Liver (tissue), 9 donors: Measurements from ENCODE around the gene LUZP4. TPM values are rescaled to one million over a fixed set of nuclear protein-coding genes. Genes with fewer than 3 reads are reported as not detected.

ENCODE experiments used
- DNase-seq: peaks from one replicate; pipeline ENCODE4 v3.0.0-alpha.2; 2017; ENCODE audit warnings: low spot score
- H3K27ac ChIP-seq, 2 donors: one replicate each; pipeline ENCODE4 v1.7.0; 2013; ENCODE audit warnings: inconsistent platforms in 2 of 2, low read length in 2 of 2, control low read depth in 1 of 2, low read depth in 1 of 2, mild to moderate bottlenecking in 1 of 2
- H3K27me3 ChIP-seq, 4 donors: one replicate each; pipeline versions ENCODE4 v1.6.1 to v1.7.0; 2013; ENCODE audit warnings: low read length in 3 of 4, inconsistent platforms in 1 of 4, mild to moderate bottlenecking in 1 of 4, moderate library complexity in 1 of 4; ENCODE audit not compliant: control insufficient read depth in 4 of 4, insufficient read depth in 4 of 4
- H3K36me3 ChIP-seq, 4 donors: one replicate each; pipeline versions ENCODE4 v1.6.1 to v1.7.0; 2013; ENCODE audit warnings: low read length in 3 of 4, mild to moderate bottlenecking in 3 of 4, low read depth in 1 of 4, moderate library complexity in 1 of 4; ENCODE audit not compliant: control insufficient read depth in 4 of 4, insufficient read depth in 3 of 4
- H3K4me1 ChIP-seq, 4 donors: one replicate each; pipeline versions ENCODE4 v1.6.1 to v1.7.0; 2013; ENCODE audit warnings: low read length in 3 of 4, mild to moderate bottlenecking in 3 of 4, moderate library complexity in 1 of 4; ENCODE audit not compliant: control insufficient read depth in 4 of 4, insufficient read depth in 4 of 4
- H3K4me3 ChIP-seq, 3 donors: one replicate each; pipeline versions ENCODE4 v1.6.1 to v1.7.0; 2013; ENCODE audit warnings: low read length in 3 of 3, control low read depth in 1 of 3, low read depth in 1 of 3, mild to moderate bottlenecking in 1 of 3
- H3K9ac ChIP-seq, 2 donors: one replicate each; pipeline ENCODE4 v1.7.0; 2013; ENCODE audit warnings: low read length in 2 of 2, mild to moderate bottlenecking in 2 of 2, moderate library complexity in 2 of 2, control low read depth in 1 of 2, low read depth in 1 of 2
- H3K9me3 ChIP-seq, 4 donors: one replicate each; pipeline versions ENCODE4 v1.6.1 to v1.7.0; 2013; ENCODE audit warnings: low read length in 3 of 4; ENCODE audit not compliant: control insufficient read depth in 4 of 4
- EGR1 ChIP-seq, 2 donors: IDR thresholded peaks; 2 replicates each; pipeline ENCODE4 v1.6.1; 2016 to 2018; ENCODE audit warnings: antibody characterized with exemption in 2 of 2, low read depth in 2 of 2
- FOXA1 ChIP-seq: IDR thresholded peaks from 2 replicates; pipeline ENCODE4 v1.6.1; 2016; ENCODE audit warnings: antibody characterized with exemption
- FOXA2 ChIP-seq: IDR thresholded peaks from 2 replicates; pipeline ENCODE4 v1.6.1; 2016; ENCODE audit warnings: antibody characterized with exemption
- GABPA ChIP-seq, 2 donors: IDR thresholded peaks in 1 of 2; conservative IDR thresholded peaks in 1 of 2; 2 replicates each; pipeline ENCODE4 v1.6.1; 2016; ENCODE audit warnings: antibody characterized with exemption in 2 of 2, mild to moderate bottlenecking in 1 of 2, moderate library complexity in 1 of 2
- HNF4A ChIP-seq, 2 donors: conservative IDR thresholded peaks; 2 replicates each; pipeline ENCODE4 v1.6.1; 2016; ENCODE audit warnings: antibody characterized with exemption in 2 of 2, mild to moderate bottlenecking in 2 of 2
- HNF4G ChIP-seq: IDR thresholded peaks from 2 replicates; pipeline ENCODE4 v1.6.1; 2016; ENCODE audit warnings: antibody characterized with exemption
- JUND ChIP-seq, 2 donors: IDR thresholded peaks; 2 replicates each; pipeline ENCODE4 v1.6.1; 2016; ENCODE audit warnings: antibody characterized with exemption in 2 of 2
- NR2F2 ChIP-seq: IDR thresholded peaks from 2 replicates; pipeline ENCODE4 v1.6.1; 2016; ENCODE audit warnings: antibody characterized with exemption
- RAD21 ChIP-seq, 2 donors: IDR thresholded peaks; 2 replicates each; pipeline ENCODE4 v1.6.1; 2016; ENCODE audit warnings: antibody characterized with exemption in 2 of 2, mild to moderate bottlenecking in 2 of 2
- RXRA ChIP-seq, 2 donors: IDR thresholded peaks; 2 replicates each; pipeline ENCODE4 v1.6.1; 2017 to 2018; ENCODE audit warnings: antibody characterized with exemption in 2 of 2, mild to moderate bottlenecking in 1 of 2
- SP1 ChIP-seq: IDR thresholded peaks from 2 replicates; pipeline ENCODE4 v1.6.1; 2018; ENCODE audit warnings: antibody characterized with exemption, mild to moderate bottlenecking
- TAF1 ChIP-seq: conservative IDR thresholded peaks from 2 replicates; pipeline ENCODE4 v1.6.1; 2016; ENCODE audit warnings: antibody characterized with exemption, mild to moderate bottlenecking
- YY1 ChIP-seq: IDR thresholded peaks from 2 replicates; pipeline ENCODE4 v1.6.1; 2016; ENCODE audit warnings: antibody characterized with exemption, mild to moderate bottlenecking
- WGBS: extraction: QIAGEN DNeasy Blood & Tissue Kit; methylation state at CpG from one replicate; pipeline ENCODE4 v1.1.7; 2013; 5-methylcytosine and 5-hydroxymethylcytosine counted together
- polyA plus RNA-seq, 2 donors: library from polyadenylated mRNA; stranded (reverse) in 1 of 2; unstranded in 1 of 2; fragments of 200-250 nt in 1 of 2; fragments of >200 nt in 1 of 2; fragmentation: Nextera tagmentation in 1 of 2; extraction: Ambion mirVana in 1 of 2; gene quantifications; one replicate each; pipeline versions ENCODE4 v1.2.1 to v1.2.3, GENCODE V29; 2013 to 2015
- total RNA-seq, 2 donors: library from RNA; depleted of rRNA; stranded (reverse); fragments of >200 nt; gene quantifications; one replicate each; pipeline ENCODE4 v1.2.3, GENCODE V29; 2014
- TF ChIP-seq, protein P1 (sequence below): fragments of 150-350 bp; IDR thresholded peaks from 2 replicates; pipeline ENCODE4 v1.5.1; 2017; ENCODE audit warnings: improper control_type of control experiment, low read depth, low read length; ENCODE audit not compliant: missing input control
- TF ChIP-seq, protein P2 (sequence below): IDR thresholded peaks from 2 replicates; pipeline ENCODE4 v1.6.1; 2016; ENCODE audit warnings: antibody characterized with exemption
- TF ChIP-seq, protein P3 (sequence below): IDR thresholded peaks from 2 replicates; pipeline ENCODE4 v1.6.1; 2016; ENCODE audit warnings: antibody characterized with exemption
- TF ChIP-seq, protein P4 (sequence below): IDR thresholded peaks from 2 replicates; pipeline ENCODE4 v1.6.1; 2016; ENCODE audit warnings: antibody characterized with exemption, mild to moderate bottlenecking
- TF ChIP-seq, protein P5 (sequence below): IDR thresholded peaks from 2 replicates; pipeline ENCODE4 v1.6.1; 2016; ENCODE audit warnings: antibody characterized with exemption
- donor health status: healthy.
- donor health status: healthy.
- donor health status: healthy.
- donor health status: healthy.
- donor health status: healthy.

The LUZP4 gene
- total and polyA plus RNA-seq, 4 donors = not detected

DNA sequence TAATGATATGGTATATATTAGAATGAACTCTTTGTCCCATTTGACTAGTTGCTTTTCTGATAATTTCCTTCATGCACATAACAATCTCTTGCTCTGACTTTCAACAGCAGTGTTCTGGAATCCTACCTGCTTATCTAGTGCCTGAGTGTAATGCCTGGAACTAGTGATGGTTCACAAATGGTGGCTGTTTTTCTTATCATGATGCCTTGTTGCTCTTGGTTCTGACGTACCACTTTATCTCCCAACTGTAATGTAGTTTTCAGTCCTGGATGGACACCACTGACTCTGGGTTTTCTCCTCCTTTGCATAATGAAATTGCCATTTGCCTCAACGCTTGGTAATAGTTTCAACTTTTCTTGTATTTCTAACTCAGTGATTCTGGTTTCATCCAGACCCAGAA, 25.5 kb upstream of the LUZP4 start:
- Histone ChIP-seq H3K27ac (no peak overlapping the region), H3K9ac (no peak overlapping the region), H3K27me3 (peaks cover 0 to 8% (median 0%) of the 10 kb centered on the region in 4 donors), H3K36me3 (no peaks in the 10 kb centered on the region), H3K4me1 (no peaks in the 10 kb centered on the region), H3K9me3 (no peaks in the 10 kb centered on the region), H3K4me3 (no peak overlapping the region)
- DNase-seq = no peak
- TF ChIP-seq, protein P1, sequence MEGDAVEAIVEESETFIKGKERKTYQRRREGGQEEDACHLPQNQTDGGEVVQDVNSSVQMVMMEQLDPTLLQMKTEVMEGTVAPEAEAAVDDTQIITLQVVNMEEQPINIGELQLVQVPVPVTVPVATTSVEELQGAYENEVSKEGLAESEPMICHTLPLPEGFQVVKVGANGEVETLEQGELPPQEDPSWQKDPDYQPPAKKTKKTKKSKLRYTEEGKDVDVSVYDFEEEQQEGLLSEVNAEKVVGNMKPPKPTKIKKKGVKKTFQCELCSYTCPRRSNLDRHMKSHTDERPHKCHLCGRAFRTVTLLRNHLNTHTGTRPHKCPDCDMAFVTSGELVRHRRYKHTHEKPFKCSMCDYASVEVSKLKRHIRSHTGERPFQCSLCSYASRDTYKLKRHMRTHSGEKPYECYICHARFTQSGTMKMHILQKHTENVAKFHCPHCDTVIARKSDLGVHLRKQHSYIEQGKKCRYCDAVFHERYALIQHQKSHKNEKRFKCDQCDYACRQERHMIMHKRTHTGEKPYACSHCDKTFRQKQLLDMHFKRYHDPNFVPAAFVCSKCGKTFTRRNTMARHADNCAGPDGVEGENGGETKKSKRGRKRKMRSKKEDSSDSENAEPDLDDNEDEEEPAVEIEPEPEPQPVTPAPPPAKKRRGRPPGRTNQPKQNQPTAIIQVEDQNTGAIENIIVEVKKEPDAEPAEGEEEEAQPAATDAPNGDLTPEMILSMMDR = no peak
- 92% methylated on average over 2 of the region's 2 CpGs for WGBS

DNA sequence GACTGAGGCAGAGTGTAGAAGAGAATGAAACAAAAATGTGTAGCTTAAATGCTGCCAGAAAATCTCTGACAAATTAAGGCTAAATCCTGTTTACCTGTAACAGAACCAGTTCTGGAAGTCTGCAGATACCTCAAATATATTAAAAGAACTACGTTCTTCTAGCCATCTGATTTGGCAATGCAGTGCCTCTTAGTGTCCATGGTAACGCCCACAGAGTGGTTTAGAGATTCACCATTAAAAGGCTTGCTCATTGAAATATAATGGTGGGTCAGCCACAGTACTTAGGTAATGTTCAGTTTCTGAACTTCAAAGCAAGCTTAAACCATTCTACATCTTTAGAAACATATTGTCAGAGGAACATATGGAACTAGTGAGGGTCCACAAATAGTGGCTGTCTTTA, 23.2 kb upstream of the LUZP4 start:
- TF ChIP-seq SP1 = no peak
- TF ChIP-seq TAF1 = no peak
- TF ChIP-seq, protein P2, sequence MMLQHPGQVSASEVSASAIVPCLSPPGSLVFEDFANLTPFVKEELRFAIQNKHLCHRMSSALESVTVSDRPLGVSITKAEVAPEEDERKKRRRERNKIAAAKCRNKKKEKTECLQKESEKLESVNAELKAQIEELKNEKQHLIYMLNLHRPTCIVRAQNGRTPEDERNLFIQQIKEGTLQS = no peak
- no peak for TF ChIP-seq FOXA2
- TF ChIP-seq HNF4A (conservative IDR thresholded peaks at IDR 0.05) = no peak
- TF ChIP-seq EGR1 (IDR thresholded peaks at IDR 0.05; ENCODE audit: low read depth in 2 of 2) = no peak
- TF ChIP-seq YY1 = no peak
- TF ChIP-seq, protein P3, sequence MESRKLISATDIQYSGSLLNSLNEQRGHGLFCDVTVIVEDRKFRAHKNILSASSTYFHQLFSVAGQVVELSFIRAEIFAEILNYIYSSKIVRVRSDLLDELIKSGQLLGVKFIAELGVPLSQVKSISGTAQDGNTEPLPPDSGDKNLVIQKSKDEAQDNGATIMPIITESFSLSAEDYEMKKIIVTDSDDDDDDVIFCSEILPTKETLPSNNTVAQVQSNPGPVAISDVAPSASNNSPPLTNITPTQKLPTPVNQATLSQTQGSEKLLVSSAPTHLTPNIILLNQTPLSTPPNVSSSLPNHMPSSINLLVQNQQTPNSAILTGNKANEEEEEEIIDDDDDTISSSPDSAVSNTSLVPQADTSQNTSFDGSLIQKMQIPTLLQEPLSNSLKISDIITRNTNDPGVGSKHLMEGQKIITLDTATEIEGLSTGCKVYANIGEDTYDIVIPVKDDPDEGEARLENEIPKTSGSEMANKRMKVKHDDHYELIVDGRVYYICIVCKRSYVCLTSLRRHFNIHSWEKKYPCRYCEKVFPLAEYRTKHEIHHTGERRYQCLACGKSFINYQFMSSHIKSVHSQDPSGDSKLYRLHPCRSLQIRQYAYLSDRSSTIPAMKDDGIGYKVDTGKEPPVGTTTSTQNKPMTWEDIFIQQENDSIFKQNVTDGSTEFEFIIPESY = no peak
- no peak for TF ChIP-seq JUND (IDR thresholded peaks at IDR 0.05)
- TF ChIP-seq RXRA (IDR thresholded peaks at IDR 0.05) = no peak
- TF ChIP-seq, protein P4, sequence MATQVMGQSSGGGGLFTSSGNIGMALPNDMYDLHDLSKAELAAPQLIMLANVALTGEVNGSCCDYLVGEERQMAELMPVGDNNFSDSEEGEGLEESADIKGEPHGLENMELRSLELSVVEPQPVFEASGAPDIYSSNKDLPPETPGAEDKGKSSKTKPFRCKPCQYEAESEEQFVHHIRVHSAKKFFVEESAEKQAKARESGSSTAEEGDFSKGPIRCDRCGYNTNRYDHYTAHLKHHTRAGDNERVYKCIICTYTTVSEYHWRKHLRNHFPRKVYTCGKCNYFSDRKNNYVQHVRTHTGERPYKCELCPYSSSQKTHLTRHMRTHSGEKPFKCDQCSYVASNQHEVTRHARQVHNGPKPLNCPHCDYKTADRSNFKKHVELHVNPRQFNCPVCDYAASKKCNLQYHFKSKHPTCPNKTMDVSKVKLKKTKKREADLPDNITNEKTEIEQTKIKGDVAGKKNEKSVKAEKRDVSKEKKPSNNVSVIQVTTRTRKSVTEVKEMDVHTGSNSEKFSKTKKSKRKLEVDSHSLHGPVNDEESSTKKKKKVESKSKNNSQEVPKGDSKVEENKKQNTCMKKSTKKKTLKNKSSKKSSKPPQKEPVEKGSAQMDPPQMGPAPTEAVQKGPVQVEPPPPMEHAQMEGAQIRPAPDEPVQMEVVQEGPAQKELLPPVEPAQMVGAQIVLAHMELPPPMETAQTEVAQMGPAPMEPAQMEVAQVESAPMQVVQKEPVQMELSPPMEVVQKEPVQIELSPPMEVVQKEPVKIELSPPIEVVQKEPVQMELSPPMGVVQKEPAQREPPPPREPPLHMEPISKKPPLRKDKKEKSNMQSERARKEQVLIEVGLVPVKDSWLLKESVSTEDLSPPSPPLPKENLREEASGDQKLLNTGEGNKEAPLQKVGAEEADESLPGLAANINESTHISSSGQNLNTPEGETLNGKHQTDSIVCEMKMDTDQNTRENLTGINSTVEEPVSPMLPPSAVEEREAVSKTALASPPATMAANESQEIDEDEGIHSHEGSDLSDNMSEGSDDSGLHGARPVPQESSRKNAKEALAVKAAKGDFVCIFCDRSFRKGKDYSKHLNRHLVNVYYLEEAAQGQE = no peak
- TF ChIP-seq GABPA (IDR thresholded peaks at IDR 0.05 in 1 of 2, conservative IDR thresholded peaks at IDR 0.05 in 1 of 2) = no peak
- TF ChIP-seq, protein P1 = no peak
- no peak for TF ChIP-seq HNF4G
- TF ChIP-seq RAD21 (IDR thresholded peaks at IDR 0.05) = no peak
- no peak for TF ChIP-seq NR2F2
- TF ChIP-seq, protein P5, sequence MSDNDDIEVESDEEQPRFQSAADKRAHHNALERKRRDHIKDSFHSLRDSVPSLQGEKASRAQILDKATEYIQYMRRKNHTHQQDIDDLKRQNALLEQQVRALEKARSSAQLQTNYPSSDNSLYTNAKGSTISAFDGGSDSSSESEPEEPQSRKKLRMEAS = no peak
- TF ChIP-seq FOXA1 = no peak
- peaks cover 0 to 5% (median 0%) of the 10 kb centered on the region in 4 donors for H3K27me3 ChIP-seq
- no peak overlapping the region for H3K4me3 ChIP-seq
- H3K27ac ChIP-seq = no peak overlapping the region
- 67% methylated on average over 2 of the region's 2 CpGs for WGBS
- H3K4me1 ChIP-seq = no peaks in the 10 kb centered on the region
- no peaks in the 10 kb centered on the region for H3K9me3 ChIP-seq
- no peak overlapping the region for H3K9ac ChIP-seq
- H3K36me3 ChIP-seq = no peaks in the 10 kb centered on the region
- no peak for DNase-seq
